NK-92 (cell line): ENCODE data around the gene CMPK2.

ENCODE experiments used
- DNase-seq: peaks from one replicate; lab custom pipeline; 2025; ENCODE audit not compliant: unreplicated experiment; lab: John Stamatoyannopoulos, UW

Gene CMPK2

DNA sequence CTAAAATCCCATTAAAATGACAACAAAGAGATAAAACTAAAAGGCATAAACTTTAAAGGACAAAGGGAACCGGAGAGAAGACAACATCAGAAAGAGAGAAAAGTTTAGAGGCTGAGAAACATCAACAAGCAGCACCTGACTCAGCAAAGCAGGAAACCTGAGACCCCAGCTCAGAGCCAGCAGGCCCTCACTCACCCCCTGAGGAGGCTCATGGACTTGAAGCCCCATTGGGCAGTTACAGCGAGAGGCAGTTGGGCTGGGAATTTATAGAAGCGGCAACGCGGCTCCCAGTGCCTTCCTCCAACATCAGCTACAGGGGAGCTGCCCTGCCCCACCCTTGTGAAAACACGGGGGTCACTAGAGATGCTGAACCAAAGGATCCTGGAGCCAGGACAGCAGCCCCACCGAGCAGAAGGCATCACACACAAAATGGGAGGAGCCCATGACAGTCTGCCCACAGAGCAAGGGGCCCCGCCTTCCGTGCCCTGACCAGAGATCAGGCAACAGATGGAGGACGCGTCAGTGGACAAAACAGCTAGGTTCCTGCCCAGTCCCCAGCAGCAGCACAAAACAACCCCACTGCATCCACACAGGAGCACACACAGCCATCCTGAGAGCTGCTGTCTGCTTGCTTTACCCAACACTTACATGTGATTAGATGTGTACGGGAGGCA is 52.7 kb downstream of the CMPK2 start:
- no peak for DNase-seq

- no peak for DNase-seq
Measured at GRCh38 chr2:6810961-6811360, 54.7 kb downstream of the CMPK2 start.

- DNase-seq, result no peak
Measured at GRCh38 chr2:6808426-6808825, 57.3 kb downstream of the CMPK2 start.

DNA sequence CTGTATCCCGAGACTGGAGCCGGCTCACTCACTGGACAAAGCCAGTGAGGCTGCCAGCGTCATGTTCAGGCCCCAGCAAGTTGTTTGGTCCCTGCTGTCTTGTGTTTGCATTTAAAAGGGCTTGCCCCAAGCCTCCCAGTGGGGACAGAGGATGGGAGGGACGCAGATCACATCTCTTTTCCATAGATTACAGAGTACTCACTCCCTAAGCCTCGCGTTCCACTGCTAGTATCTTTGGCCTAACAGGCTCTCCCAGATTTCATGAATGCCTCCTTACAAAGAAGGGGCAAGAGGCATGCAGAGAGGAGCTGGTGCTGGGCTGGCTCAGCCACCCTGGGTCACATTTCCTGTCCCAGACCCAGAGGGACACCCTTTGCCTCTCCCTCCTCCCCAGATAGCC is 59.1 kb downstream of the CMPK2 start:
- no peak for DNase-seq

- no peak for DNase-seq
Measured at GRCh38 chr2:6800553-6800952, 65.2 kb downstream of the CMPK2 start.
